Measurements from ENCODE around the gene ATMIN. TPM values are rescaled to one million over a fixed set of nuclear protein-coding genes. Genes with fewer than 3 reads are reported as not detected.

The ATMIN gene
- total and polyA plus RNA-seq, 2 donors (not counting 3 experiments of a cell fraction or from before 2014, with no cell fraction given), result 15.0 to 22.4 TPM

- H3K79me2 ChIP-seq (ENCODE audit: control insufficient read depth, insufficient read depth, low read length), result peaks cover 39% of the 10 kb centered on the region
- no peak overlapping the region for H3K4me3 ChIP-seq (replicated peaks in 1 of 3; ENCODE audit: insufficient read depth in 1 of 3, low read depth in 1 of 3, low read length in 3 of 3)
- ChIA-PET CTCF (no interaction called here), POLR2A (no interaction called here)
- no peak overlapping the region for H3K27ac ChIP-seq (ENCODE audit: insufficient read depth, low read depth, low read length)
- no peaks in the 10 kb centered on the region for H3K9me3 ChIP-seq (replicated peaks; ENCODE audit: control insufficient read depth, insufficient read depth, low read length)
- no peaks in the 10 kb centered on the region for H4K20me1 ChIP-seq (replicated peaks; ENCODE audit: control insufficient read depth, extremely low read depth, insufficient read depth, low read length)
- no peak overlapping the region for H2AFZ ChIP-seq (ENCODE audit: low read depth, low read length)
- dilution Hi-C loops (cut with MboI; ENCODE audit: extremely low pct_ligation_motif_present, low sequenced_read_pairs), result no loop called here
- H3K4me2 ChIP-seq (ENCODE audit: insufficient read depth, low read length), result no peak overlapping the region
- H3K9me1 ChIP-seq (replicated peaks; ENCODE audit: control insufficient read depth, extremely low read depth, insufficient read depth, low read length), result no peaks in the 10 kb centered on the region
- no peaks in the 10 kb centered on the region for H3K27me3 ChIP-seq (ENCODE audit: control insufficient read depth in 2 of 2, insufficient read depth in 2 of 2, low read length in 2 of 2)
- intact Hi-C loops (cut with micrococcal nuclease), result no loop called here
- TF ChIP-seq POLR2A (IDR thresholded peaks at IDR 0.05; ENCODE audit: low read depth, low read length) (no peak), JUN (IDR thresholded peaks at IDR 0.05; ENCODE audit: borderline replicate concordance, insufficient read depth, insufficient read length, low read depth) (no peak), EZH2 (IDR thresholded peaks at IDR 0.05; ENCODE audit: borderline replicate concordance, low read depth, low read length, severe bottlenecking) (no peak), MYC (IDR thresholded peaks at IDR 0.05; ENCODE audit: low read depth, low read length) (no peak), POLR2AphosphoS5 (IDR thresholded peaks at IDR 0.05; ENCODE audit: insufficient read depth, low read depth, low read length) (no peak), CTCF (IDR thresholded peaks at IDR 0.05; ENCODE audit: extremely low read depth in 1 of 2, insufficient read depth in 1 of 2, low read depth in 1 of 2, low read length in 2 of 2) (no peak), MAX (IDR thresholded peaks at IDR 0.05; ENCODE audit: insufficient read depth, insufficient read length) (no peak), FOS (IDR thresholded peaks at IDR 0.05; ENCODE audit: borderline replicate concordance, insufficient read depth, low read length) (no peak), GATA2 (IDR thresholded peaks at IDR 0.05; ENCODE audit: insufficient read depth, insufficient read length, low read depth, low read length) (no peak)
- no TSS peak for BruUV-seq (replicated peaks)
- peaks cover 6% of the 10 kb centered on the region for H3K4me1 ChIP-seq (ENCODE audit: control insufficient read depth, extremely low read depth, insufficient read depth, low read length)
- FAIRE-seq (no peak), DNase-seq (ENCODE audit: low read depth, low spot score) (no peak)
- H3K9ac ChIP-seq (replicated peaks; ENCODE audit: extremely low read depth, insufficient read depth, low read length), result no peak overlapping the region
- H3K36me3 ChIP-seq (ENCODE audit: control insufficient read depth in 2 of 2, extremely low read depth in 1 of 2, insufficient read depth in 2 of 2, low read length in 2 of 2), result peaks cover 7 to 9% of the 10 kb centered on the region in 2 experiments
Observed at GRCh38 chr16:81012974-81013373, 22.7 kb upstream of the ATMIN start.

Measured in endothelial cell of umbilical vein (primary cell).